HepG2 (cell line): ENCODE data around the gene OR10J1. TPM values are rescaled to one million over a fixed set of nuclear protein-coding genes. Genes with fewer than 3 reads are reported as not detected.

Source experiments
- ATAC-seq: fragments of 200-7000 bp; cut with Tn5 transposase; 3 replicates; pipeline ENCODE4 v1.9.1; 2020; ENCODE audit warnings: mild to moderate bottlenecking, moderate library complexity
- BruUV-seq: library from RNA; stranded (reverse); fragments of 400-500 nt; replicated peaks from 2 replicates; lab custom pipeline; 2021; lab: Mats Ljungman, UMichigan
- CTCF ChIA-PET: fragments of 300-600 bp; formaldehyde crosslinking; extraction: SDS; loops from one replicate; lab custom pipeline; 2021; ENCODE audit warnings: low total read pairs, inconsistent platforms, low intra/inter-chr PET ratio; lab: Yijun Ruan, JAX
- POLR2A ChIA-PET: fragments of 350-600 bp; sonication (Branson Sonifier 250); formaldehyde crosslinking; loops from one replicate; lab custom pipeline; 2020; ENCODE audit warnings: antibody characterized with exemption, inconsistent platforms; lab: Yijun Ruan, JAX
- DNase-seq: peaks from one replicate; pipeline ENCODE4 v3.0.0-alpha.2; 2015; ENCODE audit warnings: low spot score
- FAIRE-seq: peaks from 3 replicates; lab custom pipeline; 2011; peaks lifted over from hg19 to GRCh38; lab: Jason Lieb, UNC
- H2AFZ ChIP-seq: one replicate; pipeline ENCODE4 v1.6.1; 2011; ENCODE audit warnings: low read length, inconsistent platforms
- H3K27ac ChIP-seq: fragments of 300-600 bp; 3 replicates; pipeline ENCODE4 v1.8.0; 2011; ENCODE audit warnings: mixed run types, mild to moderate bottlenecking, mixed read lengths, low read length, inconsistent platforms; ENCODE audit not compliant: insufficient read depth; ENCODE audit errors: extremely low read length
- H3K27me3 ChIP-seq, 2 experiments: fragments of 200-600 bp in 1 of 2; 2 replicates in 1 of 2; 3 replicates in 1 of 2; pipeline versions ENCODE4 v1.6.0 to v1.8.0; 2011; ENCODE audit warnings: low read length in 2 of 2, mild to moderate bottlenecking in 2 of 2, moderate library complexity in 2 of 2, inconsistent platforms in 1 of 2; ENCODE audit not compliant: insufficient read depth in 2 of 2, control insufficient read depth in 1 of 2
- H3K36me3 ChIP-seq, 2 experiments: fragments of 200-600 bp in 1 of 2; replicated peaks in 1 of 2; 2 replicates in 1 of 2; 3 replicates in 1 of 2; pipeline versions ENCODE4 v1.5.1 to v1.8.0; 2011; ENCODE audit warnings: low read length in 2 of 2, inconsistent platforms in 1 of 2; ENCODE audit not compliant: insufficient read depth in 2 of 2, control insufficient read depth in 1 of 2
- H3K4me1 ChIP-seq: 2 replicates; pipeline ENCODE4 v1.5.1; 2012; ENCODE audit warnings: low read length, inconsistent platforms; ENCODE audit not compliant: insufficient read depth
- H3K4me2 ChIP-seq: 2 replicates; pipeline ENCODE4 v1.6.0; 2011; ENCODE audit warnings: low read depth, low read length, inconsistent platforms
- H3K4me3 ChIP-seq, 3 experiments: fragments of 200-600 bp in 1 of 3; sonication (generic), shearing (Covaris generic) in 1 of 3; replicated peaks in 1 of 3; 2 replicates each; pipeline ENCODE4 v1.5.1; 2011 to 2016; ENCODE audit warnings: low read length in 3 of 3, inconsistent platforms in 2 of 3, low read depth in 2 of 3, mild to moderate bottlenecking in 2 of 3, control low read depth in 1 of 3, mixed read lengths in 1 of 3; ENCODE audit not compliant: insufficient read depth in 1 of 3
- H3K79me2 ChIP-seq: one replicate; pipeline ENCODE4 v1.6.1; 2011; ENCODE audit warnings: low read length, inconsistent platforms; ENCODE audit not compliant: insufficient read depth
- H3K9ac ChIP-seq: 2 replicates; pipeline ENCODE4 v1.6.0; 2011; ENCODE audit warnings: mild to moderate bottlenecking, low read depth, low read length, inconsistent platforms; ENCODE audit not compliant: insufficient read depth
- H3K9me3 ChIP-seq: 2 replicates; pipeline ENCODE4 v1.5.1; 2012; ENCODE audit warnings: mild to moderate bottlenecking, low read length
- H4K20me1 ChIP-seq: 2 replicates; pipeline ENCODE4 v1.6.0; 2011; ENCODE audit warnings: inconsistent platforms, mild to moderate bottlenecking, low read length, moderate library complexity; ENCODE audit not compliant: insufficient read depth
- AKAP8 ChIP-seq: sonication (generic); formaldehyde crosslinking; IDR thresholded peaks from 2 replicates; pipeline ENCODE4 v1.5.1; 2020; ENCODE audit warnings: mild to moderate bottlenecking, missing genetic modification reagents
- ESRRA ChIP-seq: sonication (generic); formaldehyde crosslinking; IDR thresholded peaks from 2 replicates; pipeline ENCODE4 v1.5.1; 2020; ENCODE audit warnings: mild to moderate bottlenecking, low read depth, missing genetic modification reagents
- IKZF1 ChIP-seq: fragments of 450-650 bp; IDR thresholded peaks from 2 replicates; pipeline ENCODE4 v1.7.1; 2016
- KDM5A ChIP-seq: fragments of 200-600 bp; sonication (generic); IDR thresholded peaks from 2 replicates; pipeline ENCODE4 v1.7.0; 2018; ENCODE audit warnings: antibody characterized with exemption, mild to moderate bottlenecking, low read length, borderline replicate concordance
- KLF12 ChIP-seq: sonication (generic); formaldehyde crosslinking; IDR thresholded peaks from 2 replicates; pipeline ENCODE4 v1.4.0; 2020; ENCODE audit warnings: missing genetic modification reagents, borderline replicate concordance
- NPAS2 ChIP-seq: sonication (generic); formaldehyde crosslinking; IDR thresholded peaks from 2 replicates; pipeline ENCODE4 v1.8.0; 2022; ENCODE audit warnings: mild to moderate bottlenecking, missing genetic modification reagents, borderline replicate concordance
- POLR2G ChIP-seq: fragments of 200-400 bp; formaldehyde crosslinking; IDR thresholded peaks from 2 replicates; pipeline ENCODE4 v1.6.1; 2018; ENCODE audit warnings: mild to moderate bottlenecking, low read depth, low read length, moderate library complexity
- SNAPC5 ChIP-seq: sonication (generic); formaldehyde crosslinking; IDR thresholded peaks from 2 replicates; pipeline ENCODE4 v1.8.1; 2023; ENCODE audit warnings: mild to moderate bottlenecking, missing genetic modification reagents, borderline replicate concordance
- TGIF2 ChIP-seq: IDR thresholded peaks from 2 replicates; pipeline ENCODE4 v1.6.1; 2016; ENCODE audit warnings: control low read depth, missing compliant biosample characterization
- TOE1 ChIP-seq: sonication (generic); formaldehyde crosslinking; IDR thresholded peaks from 2 replicates; pipeline ENCODE4 v1.4.0; 2020; ENCODE audit warnings: mild to moderate bottlenecking, missing genetic modification reagents
- ZFP36L1 ChIP-seq: sonication (generic); formaldehyde crosslinking; IDR thresholded peaks from 2 replicates; pipeline ENCODE4 v1.8.0; 2022; ENCODE audit warnings: mild to moderate bottlenecking, missing genetic modification reagents, moderate library complexity
- ZNF232 ChIP-seq: sonication (generic); formaldehyde crosslinking; IDR thresholded peaks from 2 replicates; pipeline ENCODE4 v1.4.0; 2020; ENCODE audit warnings: missing genetic modification reagents, borderline replicate concordance
- ZNF660 ChIP-seq: sonication (generic); formaldehyde crosslinking; IDR thresholded peaks from 2 replicates; pipeline ENCODE4 v1.5.1; 2020; ENCODE audit warnings: mild to moderate bottlenecking, low read depth, missing genetic modification reagents, borderline replicate concordance
- ZNF839 ChIP-seq: sonication (generic); formaldehyde crosslinking; IDR thresholded peaks from 2 replicates; pipeline ENCODE4 v1.4.0; 2020; ENCODE audit warnings: missing genetic modification reagents, mild to moderate bottlenecking, borderline replicate concordance
- WGBS: methylation state at CpG from one replicate; pipeline ENCODE4 v1.1.6; 2017; ENCODE audit warnings: low lambda C conversion rate; 5-methylcytosine and 5-hydroxymethylcytosine counted together
- in situ Hi-C: cut with HindIII; loops from 2 replicates; pipeline ENCODE4 v1.10.0; 2017; ENCODE audit warnings: low pct_unique_long_range_greater_than_20kb; ENCODE audit not compliant: extremely low pct_ligation_motif_present
- intact Hi-C: fragments of 100-400 bp; cut with micrococcal nuclease; formaldehyde crosslinking; loops from one replicate; pipeline ENCODE4 v1.10.0; 2022; ENCODE audit not compliant: unreplicated experiment
- polyA plus RNA-seq, 8 experiments: library from polyadenylated mRNA; depleted of rRNA in 3 of 8; stranded (reverse) in 7 of 8; unstranded in 1 of 8; fragments of >200 nt; fragmentation: Illumina TruSeq in 4 of 8; extraction: Trizol in 4 of 8; gene quantifications; 2 replicates each; pipeline versions ENCODE4 v1.2.1 to v1.2.3, GENCODE V29; 2011 to 2016; ENCODE audit warnings: low read depth in 4 of 8, missing spikeins in 1 of 8, mixed read lengths in 1 of 8; ENCODE audit not compliant: insufficient read depth in 1 of 8
- total RNA-seq, 5 experiments: library from RNA; depleted of rRNA; stranded (reverse); fragments of >200 nt; fragmentation: Illumina TruSeq; extraction: Trizol; gene quantifications; 2 replicates each; pipeline ENCODE4 v1.2.3, GENCODE V29; 2016; ENCODE audit warnings: low read depth in 1 of 5
- TF ChIP-seq, protein P1 (sequence below): sonication (generic); formaldehyde crosslinking; IDR thresholded peaks from 2 replicates; pipeline ENCODE4 v1.5.0; 2020; ENCODE audit warnings: mild to moderate bottlenecking, low read depth, missing genetic modification reagents, borderline replicate concordance
- TF ChIP-seq, protein P2 (sequence below): sonication (generic); formaldehyde crosslinking; conservative IDR thresholded peaks from 2 replicates; pipeline ENCODE4 v1.8.0; 2022; ENCODE audit warnings: missing genetic modification reagents
- TF ChIP-seq, protein P3 (sequence below): sonication (generic); IDR thresholded peaks from 2 replicates; pipeline ENCODE4 v1.6.1; 2016; ENCODE audit warnings: low read depth, borderline replicate concordance

The OR10J1 gene
- total and polyA plus RNA-seq, 2 of the 13 experiments (the other 11 are each of a cell fraction or from before 2014, with no cell fraction given) = not detected

GRCh38 chr1:159428536-159428935 is 11.0 kb upstream of the OR10J1 start:
- Histone ChIP-seq H4K20me1 (no peaks in the 10 kb centered on the region), H3K4me2 (no peak overlapping the region), H3K27ac (no peak overlapping the region), H3K9me3 (peaks cover 54% of the 10 kb centered on the region), H3K79me2 (no peaks in the 10 kb centered on the region), H3K36me3 (no peaks in the 10 kb centered on the region), H3K27me3 (no peaks in the 10 kb centered on the region; a peak in 1 of 5 replicates), H3K4me3 (no peak overlapping the region), H3K4me1 (no peaks in the 10 kb centered on the region), H2AFZ (no peak overlapping the region), H3K9ac (no peak overlapping the region)
- WGBS = 13% methylated on average over 3 of the region's 3 CpGs
- intact Hi-C loops = no loop called here
- DNase-seq (no peak), FAIRE-seq (no peak), ATAC-seq (no peak)
- in situ Hi-C loops = no loop called here
- BruUV-seq = no TSS peak
- ChIA-PET CTCF (no interaction called here), POLR2A (no interaction called here)
- TF ChIP-seq ZNF660 (no peak), TGIF2 (CRISPR knock-in tag) (no peak), SNAPC5 (CRISPR knock-in tag) (no peak), KDM5A (no peak), POLR2G (no peak), ZNF839 (CRISPR knock-in tag) (no peak), IKZF1 (no peak), TOE1 (CRISPR knock-in tag) (no peak), ZNF232 (CRISPR knock-in tag) (no peak), ESRRA (CRISPR knock-in tag) (no peak), NPAS2 (no peak), KLF12 (CRISPR knock-in tag) (no peak), ZFP36L1 (CRISPR knock-in tag) (no peak), AKAP8 (CRISPR knock-in tag) (no peak)
- TF ChIP-seq, protein P1, sequence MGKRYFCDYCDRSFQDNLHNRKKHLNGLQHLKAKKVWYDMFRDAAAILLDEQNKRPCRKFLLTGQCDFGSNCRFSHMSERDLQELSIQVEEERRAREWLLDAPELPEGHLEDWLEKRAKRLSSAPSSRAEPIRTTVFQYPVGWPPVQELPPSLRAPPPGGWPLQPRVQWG (CRISPR knock-in tag) = no peak
- TF ChIP-seq, protein P2, sequence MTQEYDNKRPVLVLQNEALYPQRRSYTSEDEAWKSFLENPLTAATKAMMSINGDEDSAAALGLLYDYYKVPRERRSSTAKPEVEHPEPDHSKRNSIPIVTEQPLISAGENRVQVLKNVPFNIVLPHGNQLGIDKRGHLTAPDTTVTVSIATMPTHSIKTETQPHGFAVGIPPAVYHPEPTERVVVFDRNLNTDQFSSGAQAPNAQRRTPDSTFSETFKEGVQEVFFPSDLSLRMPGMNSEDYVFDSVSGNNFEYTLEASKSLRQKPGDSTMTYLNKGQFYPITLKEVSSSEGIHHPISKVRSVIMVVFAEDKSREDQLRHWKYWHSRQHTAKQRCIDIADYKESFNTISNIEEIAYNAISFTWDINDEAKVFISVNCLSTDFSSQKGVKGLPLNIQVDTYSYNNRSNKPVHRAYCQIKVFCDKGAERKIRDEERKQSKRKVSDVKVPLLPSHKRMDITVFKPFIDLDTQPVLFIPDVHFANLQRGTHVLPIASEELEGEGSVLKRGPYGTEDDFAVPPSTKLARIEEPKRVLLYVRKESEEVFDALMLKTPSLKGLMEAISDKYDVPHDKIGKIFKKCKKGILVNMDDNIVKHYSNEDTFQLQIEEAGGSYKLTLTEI (CRISPR knock-in tag) = no peak
- TF ChIP-seq, protein P3, sequence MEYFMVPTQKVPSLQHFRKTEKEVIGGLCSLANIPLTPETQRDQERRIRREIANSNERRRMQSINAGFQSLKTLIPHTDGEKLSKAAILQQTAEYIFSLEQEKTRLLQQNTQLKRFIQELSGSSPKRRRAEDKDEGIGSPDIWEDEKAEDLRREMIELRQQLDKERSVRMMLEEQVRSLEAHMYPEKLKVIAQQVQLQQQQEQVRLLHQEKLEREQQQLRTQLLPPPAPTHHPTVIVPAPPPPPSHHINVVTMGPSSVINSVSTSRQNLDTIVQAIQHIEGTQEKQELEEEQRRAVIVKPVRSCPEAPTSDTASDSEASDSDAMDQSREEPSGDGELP = no peak
